Peyer's patch (tissue), 4 donors: Measurements from ENCODE around the gene PRXL2B. TPM values are rescaled to one million over a fixed set of nuclear protein-coding genes. Genes with fewer than 3 reads are reported as not detected.

ENCODE experiments used
- DNase-seq, 3 donors: peaks; one replicate each; pipeline ENCODE4 v3.0.0-alpha.2; 2017 to 2019
- H3K27ac ChIP-seq, 4 donors: fragments of 200-600 bp; sonication (generic); one replicate each; pipeline ENCODE4 v1.5.1; 2016 to 2019
- H3K27me3 ChIP-seq, 2 donors: fragments of 200-600 bp; sonication (generic); one replicate each; pipeline ENCODE4 v1.5.1; 2019
- H3K36me3 ChIP-seq, 3 donors: fragments of 200-600 bp; sonication (generic); one replicate each; pipeline ENCODE4 v1.5.1; 2016 to 2019
- H3K4me1 ChIP-seq, 4 donors: fragments of 200-600 bp; sonication (generic); one replicate each; pipeline ENCODE4 v1.5.1; 2016 to 2019
- H3K4me3 ChIP-seq, 4 donors: fragments of 200-600 bp; sonication (generic); 1 replicate in 3 of 4; 2 replicates in 1 of 4; pipeline ENCODE4 v1.5.1; 2016 to 2019; ENCODE audit warnings: mild to moderate bottlenecking in 1 of 4
- H3K9me3 ChIP-seq, 4 donors: fragments of 200-600 bp; sonication (generic); one replicate each; pipeline ENCODE4 v1.5.1; 2016 to 2019; ENCODE audit warnings: mild to moderate bottlenecking in 1 of 4
- CTCF ChIP-seq, 6 experiments: fragments of 450-650 bp in 4 of 6; fragments of 200-600 bp in 2 of 6; sonication (generic) in 1 of 6; IDR thresholded peaks; one replicate each; pipeline ENCODE4 v1.5.1; 2017 to 2019; ENCODE audit warnings: antibody characterized with exemption in 6 of 6, mild to moderate bottlenecking in 3 of 6, moderate library complexity in 1 of 6
- POLR2A ChIP-seq, 2 donors: fragments of 450-650 bp; IDR thresholded peaks; one replicate each; pipeline ENCODE4 v1.5.1; 2017; ENCODE audit warnings: antibody characterized with exemption in 2 of 2, mild to moderate bottlenecking in 2 of 2, moderate library complexity in 2 of 2
- total RNA-seq, 4 donors: library from RNA; depleted of rRNA; stranded (reverse); fragments of >200 nt; gene quantifications; one replicate each; pipeline ENCODE4 v1.1.0, GENCODE V29; 2016

The PRXL2B gene
- 10 to 100 TPM; 41.3 to 79.5 (median 59.0) TPM for total RNA-seq

- Histone ChIP-seq H3K27ac (peak within 1 kb of the TSS; percentile 97 to 100 (median 99)), H3K4me3 (peak within 1 kb of the TSS; percentile 78 to 94 (median 83)), H3K4me1 (peaks cover 0 to 41% (median 22%) of the 10 kb centered on the region in 4 donors), H3K9me3 (no peaks in the 10 kb centered on the region), H3K27me3 (no peaks in the 10 kb centered on the region), H3K36me3 (peaks cover 0 to 14% (median 0%) of the 10 kb centered on the region in 3 donors)
- no peak for TF ChIP-seq CTCF (IDR thresholded peaks at IDR 0.05)
- TF ChIP-seq POLR2A (IDR thresholded peaks at IDR 0.05) = peak; percentile 90 to 95
- DNase-seq = peak; percentile 97 to 100 (median 99)
These were observed at the start of gene PRXL2B for GRCh38 chr1:2586154-2587070. TSS of gene PRXL2B (plus strand) at chr1:2586777. CDS start at chr1:2586886, 109 bp downstream.

GRCh38 chr1:2537784-2538115 lies 48.8 kb upstream of the PRXL2B start:
- Histone ChIP-seq H3K36me3 (no peaks in the 10 kb centered on the region), H3K27me3 (peaks cover 0 to 7% of the 10 kb centered on the region in 2 donors), H3K4me3 (no peak overlapping the region), H3K4me1 (peaks cover 0 to 36% (median 8%) of the 10 kb centered on the region in 4 donors), H3K27ac (no peak overlapping the region), H3K9me3 (no peaks in the 10 kb centered on the region)
- no peak for DNase-seq
- no peak for TF ChIP-seq CTCF (IDR thresholded peaks at IDR 0.05)
- TF ChIP-seq POLR2A (IDR thresholded peaks at IDR 0.05) = no peak

GRCh38 chr1:2538376-2538775 lies 48.2 kb upstream of the PRXL2B start:
- no peak for TF ChIP-seq CTCF (IDR thresholded peaks at IDR 0.05)
- no peak for TF ChIP-seq POLR2A (IDR thresholded peaks at IDR 0.05)
- Histone ChIP-seq H3K27me3 (peaks cover 0 to 7% of the 10 kb centered on the region in 2 donors), H3K9me3 (no peaks in the 10 kb centered on the region), H3K4me3 (no peak overlapping the region), H3K36me3 (no peaks in the 10 kb centered on the region), H3K4me1 (peaks cover 0 to 38% (median 8%) of the 10 kb centered on the region in 4 donors), H3K27ac (no peak overlapping the region)
- DNase-seq = no peak

- no peaks in the 10 kb centered on the region for H3K9me3 ChIP-seq
- no peak for DNase-seq
- no peak overlapping the region for H3K4me3 ChIP-seq
- H3K4me1 ChIP-seq = peaks cover 0 to 43% (median 8%) of the 10 kb centered on the region in 4 donors
- H3K27me3 ChIP-seq = peaks cover 0 to 7% of the 10 kb centered on the region in 2 donors
- no peak for TF ChIP-seq POLR2A (IDR thresholded peaks at IDR 0.05)
- no peak for TF ChIP-seq CTCF (IDR thresholded peaks at IDR 0.05)
- H3K36me3 ChIP-seq = no peaks in the 10 kb centered on the region
- H3K27ac ChIP-seq = no peak overlapping the region
These were observed 47.7 kb upstream of the PRXL2B start for GRCh38 chr1:2538872-2539271.

GRCh38 chr1:2539312-2539907 lies 47.2 kb upstream of the PRXL2B start:
- TF ChIP-seq POLR2A (IDR thresholded peaks at IDR 0.05) (no peak), CTCF (IDR thresholded peaks at IDR 0.05) (peak in 4 of 6 experiments; percentile 10 to 36 (median 30))
- Histone ChIP-seq H3K4me3 (no peak overlapping the region), H3K9me3 (no peaks in the 10 kb centered on the region), H3K36me3 (no peaks in the 10 kb centered on the region), H3K27me3 (peaks cover 0 to 7% of the 10 kb centered on the region in 2 donors), H3K4me1 (peaks cover 0 to 48% (median 8%) of the 10 kb centered on the region in 4 donors), H3K27ac (no peak overlapping the region)
- no peak for DNase-seq
